ENCODE data around the gene MPPED2.

MPPED2 gene

DNA sequence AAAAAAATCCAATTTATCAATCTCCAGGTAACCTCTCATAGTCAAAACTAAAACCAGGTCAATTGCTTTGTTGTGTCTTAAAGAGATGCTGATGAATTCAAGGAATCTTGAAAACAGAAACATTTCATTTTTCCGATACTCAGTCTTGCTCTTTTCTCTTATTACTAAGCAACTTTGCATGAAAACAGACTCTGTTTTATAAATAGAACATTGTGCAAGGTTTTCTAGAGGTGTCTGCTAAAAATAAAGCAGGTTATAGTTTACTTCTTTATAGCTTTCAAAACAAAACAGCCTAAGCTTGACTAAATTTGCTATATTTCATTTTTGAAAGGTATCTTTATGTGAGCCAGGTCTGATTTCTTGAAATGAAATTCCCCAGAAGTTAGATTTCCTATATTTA is 154.0 kb downstream of the MPPED2 start:
- TF ChIP-seq, protein P1, sequence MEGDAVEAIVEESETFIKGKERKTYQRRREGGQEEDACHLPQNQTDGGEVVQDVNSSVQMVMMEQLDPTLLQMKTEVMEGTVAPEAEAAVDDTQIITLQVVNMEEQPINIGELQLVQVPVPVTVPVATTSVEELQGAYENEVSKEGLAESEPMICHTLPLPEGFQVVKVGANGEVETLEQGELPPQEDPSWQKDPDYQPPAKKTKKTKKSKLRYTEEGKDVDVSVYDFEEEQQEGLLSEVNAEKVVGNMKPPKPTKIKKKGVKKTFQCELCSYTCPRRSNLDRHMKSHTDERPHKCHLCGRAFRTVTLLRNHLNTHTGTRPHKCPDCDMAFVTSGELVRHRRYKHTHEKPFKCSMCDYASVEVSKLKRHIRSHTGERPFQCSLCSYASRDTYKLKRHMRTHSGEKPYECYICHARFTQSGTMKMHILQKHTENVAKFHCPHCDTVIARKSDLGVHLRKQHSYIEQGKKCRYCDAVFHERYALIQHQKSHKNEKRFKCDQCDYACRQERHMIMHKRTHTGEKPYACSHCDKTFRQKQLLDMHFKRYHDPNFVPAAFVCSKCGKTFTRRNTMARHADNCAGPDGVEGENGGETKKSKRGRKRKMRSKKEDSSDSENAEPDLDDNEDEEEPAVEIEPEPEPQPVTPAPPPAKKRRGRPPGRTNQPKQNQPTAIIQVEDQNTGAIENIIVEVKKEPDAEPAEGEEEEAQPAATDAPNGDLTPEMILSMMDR (IDR thresholded peaks at IDR 0.05; ENCODE audit: low read length): no peak
- TF ChIP-seq EZH2 (optimal IDR thresholded peaks at IDR 0.05; ENCODE audit: low read depth, low read length) (no peak), EZH2phosphoT487 (IDR thresholded peaks at IDR 0.05; ENCODE audit: low read length) (no peak)
- Histone ChIP-seq H3K79me2 (ENCODE audit: low read length) (no peaks in the 10 kb centered on the region), H3K9me2 (replicated peaks; ENCODE audit: insufficient read depth, low read length) (no peaks in the 10 kb centered on the region), H4K20me1 (ENCODE audit: insufficient read depth, low read length) (no peaks in the 10 kb centered on the region), H3K4me1 (ENCODE audit: low read length) (no peaks in the 10 kb centered on the region), H3K4me3 (ENCODE audit: low read length) (no peak overlapping the region), H3K27ac (ENCODE audit: low read length) (no peak overlapping the region), H3K9me3 (replicated peaks; ENCODE audit: insufficient read depth, low read length) (no peaks in the 10 kb centered on the region), H3F3A (ENCODE audit: insufficient read depth, low read length) (no peaks in the 10 kb centered on the region), H3K4me2 (ENCODE audit: low read depth, low read length) (no peak overlapping the region), H2AFZ (ENCODE audit: low read length) (no peak overlapping the region), H3K36me3 (replicated peaks; ENCODE audit: insufficient read depth, low read length) (no peaks in the 10 kb centered on the region), H3K27me3 (replicated peaks; ENCODE audit: insufficient read depth, low read length) (no peaks in the 10 kb centered on the region), H3K9ac (ENCODE audit: low read length) (no peak overlapping the region)
- DNase-seq: no peak

DNA sequence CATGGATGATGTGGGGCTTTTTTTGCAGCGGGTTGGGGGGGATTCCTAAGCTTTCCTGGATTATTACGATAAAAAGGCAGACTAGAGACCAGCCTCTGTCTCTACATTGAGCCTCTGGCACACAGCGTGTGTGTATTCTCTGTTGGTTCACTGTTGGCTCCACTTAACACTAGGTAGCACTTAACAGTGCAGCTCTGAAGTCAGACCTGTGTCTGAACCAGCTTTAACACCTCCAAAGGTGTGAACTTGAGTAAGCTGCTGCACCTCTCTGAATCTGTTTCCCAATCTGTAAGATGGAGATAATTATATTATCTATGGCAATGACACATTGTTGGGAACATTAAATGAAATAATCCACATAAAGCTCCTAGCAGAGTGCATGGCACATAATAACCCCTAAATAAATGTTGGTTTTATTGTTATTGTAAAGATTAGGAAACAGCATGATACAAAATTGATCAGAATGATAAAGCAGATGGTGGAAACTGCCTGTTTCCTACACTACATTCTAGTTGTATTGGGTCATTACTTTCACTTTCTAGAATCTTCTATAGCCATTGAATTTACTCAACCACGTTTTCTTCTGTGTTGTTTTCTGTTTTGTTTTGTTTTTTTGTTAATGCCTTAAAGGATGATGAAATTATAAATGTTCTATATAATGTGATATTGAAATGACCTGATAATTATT is 154.9 kb downstream of the MPPED2 start:
- no peaks in the 10 kb centered on the region for H3K27me3 ChIP-seq (replicated peaks; ENCODE audit: insufficient read depth, low read length)
- H3K9me2 ChIP-seq (replicated peaks; ENCODE audit: insufficient read depth, low read length): no peaks in the 10 kb centered on the region
- DNase-seq: no peak
- H3F3A ChIP-seq (ENCODE audit: insufficient read depth, low read length): no peaks in the 10 kb centered on the region
- no peak overlapping the region for H3K4me2 ChIP-seq (ENCODE audit: low read depth, low read length)
- H3K9me3 ChIP-seq (replicated peaks; ENCODE audit: insufficient read depth, low read length): no peaks in the 10 kb centered on the region
- no peaks in the 10 kb centered on the region for H3K36me3 ChIP-seq (replicated peaks; ENCODE audit: insufficient read depth, low read length)
- H3K9ac ChIP-seq (ENCODE audit: low read length): no peak overlapping the region
- no peak overlapping the region for H2AFZ ChIP-seq (ENCODE audit: low read length)
- no peaks in the 10 kb centered on the region for H3K79me2 ChIP-seq (ENCODE audit: low read length)
- no peaks in the 10 kb centered on the region for H3K4me1 ChIP-seq (ENCODE audit: low read length)
- TF ChIP-seq EZH2phosphoT487 (IDR thresholded peaks at IDR 0.05; ENCODE audit: low read length): no peak
- TF ChIP-seq, protein P1 (IDR thresholded peaks at IDR 0.05; ENCODE audit: low read length): no peak
- no peak overlapping the region for H3K27ac ChIP-seq (ENCODE audit: low read length)
- no peaks in the 10 kb centered on the region for H4K20me1 ChIP-seq (ENCODE audit: insufficient read depth, low read length)
- no peak overlapping the region for H3K4me3 ChIP-seq (ENCODE audit: low read length)

DNA sequence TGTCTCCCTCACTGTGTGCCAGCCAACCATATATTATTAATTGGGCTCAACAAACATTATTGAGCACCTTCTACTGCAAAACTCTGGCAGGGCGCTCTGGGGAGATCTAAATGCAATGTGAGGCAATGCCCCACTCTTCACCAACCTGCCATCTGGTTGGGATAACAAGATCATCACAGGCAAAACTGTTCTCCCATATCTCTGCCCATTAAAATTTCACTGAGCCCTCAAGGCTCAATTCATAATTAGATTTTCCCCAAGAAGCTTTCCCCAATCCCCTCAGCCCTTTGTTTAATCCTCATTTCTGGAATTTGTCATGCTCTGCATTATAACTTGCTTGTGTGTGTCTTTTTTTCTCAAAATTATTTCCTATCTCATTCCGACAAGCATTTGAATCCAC is 156.6 kb downstream of the MPPED2 start:
- H3K9ac ChIP-seq (ENCODE audit: low read length): no peak overlapping the region
- no peak overlapping the region for H3K27ac ChIP-seq (ENCODE audit: low read length)
- H3K79me2 ChIP-seq (ENCODE audit: low read length): no peaks in the 10 kb centered on the region

More for the DNA sequence above, 156.6 kb downstream of the MPPED2 start:
- Histone ChIP-seq H3K4me2 (ENCODE audit: low read depth, low read length) (no peak overlapping the region), H2AFZ (ENCODE audit: low read length) (no peak overlapping the region), H3K36me3 (replicated peaks; ENCODE audit: insufficient read depth, low read length) (no peaks in the 10 kb centered on the region), H3K9me2 (replicated peaks; ENCODE audit: insufficient read depth, low read length) (no peaks in the 10 kb centered on the region), H3K27me3 (replicated peaks; ENCODE audit: insufficient read depth, low read length) (no peaks in the 10 kb centered on the region), H3F3A (ENCODE audit: insufficient read depth, low read length) (no peaks in the 10 kb centered on the region), H3K9me3 (replicated peaks; ENCODE audit: insufficient read depth, low read length) (no peaks in the 10 kb centered on the region), H3K4me1 (ENCODE audit: low read length) (no peaks in the 10 kb centered on the region), H4K20me1 (ENCODE audit: insufficient read depth, low read length) (no peaks in the 10 kb centered on the region), H3K4me3 (ENCODE audit: low read length) (no peak overlapping the region)
- no peak for DNase-seq
- TF ChIP-seq EZH2 (optimal IDR thresholded peaks at IDR 0.05; ENCODE audit: low read depth, low read length): no peak
- TF ChIP-seq, protein P1 (IDR thresholded peaks at IDR 0.05; ENCODE audit: low read length): no peak
- TF ChIP-seq EZH2phosphoT487 (IDR thresholded peaks at IDR 0.05; ENCODE audit: low read length): no peak
